ENCODE data around the gene ASF1B. TPM values are rescaled to one million over a fixed set of nuclear protein-coding genes. Genes with fewer than 3 reads are reported as not detected.
A peak's percentile ranks its signal among the peaks of the same experiment; 100 is the strongest.
"Not testable (repeated sequence)": the region's sequence is repeated elsewhere in the genome, so short reads cannot be mapped to it uniquely, and the experiment has no call there.

ASF1B gene
- 16.4 and 38.8 TPM in 2 replicates for total RNA-seq (ENCODE audit: low replicate concordance)

DNA sequence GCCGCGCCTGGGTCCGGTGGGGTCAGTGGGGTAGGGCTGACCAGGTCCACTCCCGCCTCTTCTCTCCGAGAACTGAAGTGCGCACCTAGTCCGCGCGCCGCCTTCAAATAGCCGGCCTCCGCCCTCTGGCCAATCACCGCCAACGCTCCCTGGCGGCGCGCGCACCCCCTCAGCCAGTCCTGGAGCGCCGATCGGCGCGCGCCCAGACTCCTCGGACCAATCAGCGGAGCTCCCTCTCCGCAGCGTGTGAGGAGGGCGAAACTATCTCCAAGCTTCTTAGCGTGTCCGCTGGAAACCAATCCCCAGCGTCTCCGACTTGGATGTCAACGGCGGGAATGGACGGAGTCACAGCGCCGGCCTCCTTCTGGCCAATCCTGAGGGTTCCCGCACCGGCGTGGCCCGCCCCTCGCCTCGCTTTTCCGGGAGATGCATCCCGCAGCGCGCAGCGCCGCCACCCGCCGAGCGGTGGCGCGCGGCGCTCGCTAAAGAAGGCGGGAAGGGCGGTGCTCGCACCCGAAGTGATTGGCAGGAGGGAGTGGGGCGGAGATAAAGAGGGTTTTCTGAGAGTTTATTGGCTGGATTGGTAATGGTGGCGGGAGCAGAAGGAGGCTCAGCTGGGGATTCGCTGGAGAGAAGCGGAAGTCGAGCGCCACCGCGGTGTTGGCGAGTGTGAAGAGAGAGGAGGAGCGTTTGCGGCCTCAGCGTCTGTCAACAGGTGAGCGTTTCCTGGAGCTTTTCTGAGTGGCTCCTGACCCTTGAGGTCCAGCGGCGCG, at the start of gene ASF1B:
Gene ASF1B (minus strand): TSS at position 81 of the 773 bp plus-strand sequence. CDS start 133 bp downstream, outside the sequence.
- Histone ChIP-seq H3K27ac (peak within 1 kb of the TSS; percentile 62), H3K4me2 (peak within 1 kb of the TSS; percentile 90), H3K27me3 (no peaks in the 10 kb centered on the region), H4K20me1 (ENCODE audit: low read depth) (peaks cover 26% of the 10 kb centered on the region), H3K4me1 (peaks cover 22% of the 10 kb centered on the region), H3K36me3 (no peaks in the 10 kb centered on the region), H3K9ac (peak within 1 kb of the TSS; percentile 28), H3K4me3 (peak within 1 kb of the TSS; percentile 75), H2AFZ (replicated peaks) (peak within 1 kb of the TSS; percentile 55), H3F3A (ENCODE audit: low read depth) (peaks cover 42% of the 10 kb centered on the region), H3K9me3 (ENCODE audit: low read depth) (no peaks in the 10 kb centered on the region), H3K79me2 (ENCODE audit: low read depth) (peaks cover 40% of the 10 kb centered on the region)
- H3K4me3 Mint-ChIP-seq = peak within 1 kb of the TSS; percentile 94
- TF ChIP-seq, protein P1, sequence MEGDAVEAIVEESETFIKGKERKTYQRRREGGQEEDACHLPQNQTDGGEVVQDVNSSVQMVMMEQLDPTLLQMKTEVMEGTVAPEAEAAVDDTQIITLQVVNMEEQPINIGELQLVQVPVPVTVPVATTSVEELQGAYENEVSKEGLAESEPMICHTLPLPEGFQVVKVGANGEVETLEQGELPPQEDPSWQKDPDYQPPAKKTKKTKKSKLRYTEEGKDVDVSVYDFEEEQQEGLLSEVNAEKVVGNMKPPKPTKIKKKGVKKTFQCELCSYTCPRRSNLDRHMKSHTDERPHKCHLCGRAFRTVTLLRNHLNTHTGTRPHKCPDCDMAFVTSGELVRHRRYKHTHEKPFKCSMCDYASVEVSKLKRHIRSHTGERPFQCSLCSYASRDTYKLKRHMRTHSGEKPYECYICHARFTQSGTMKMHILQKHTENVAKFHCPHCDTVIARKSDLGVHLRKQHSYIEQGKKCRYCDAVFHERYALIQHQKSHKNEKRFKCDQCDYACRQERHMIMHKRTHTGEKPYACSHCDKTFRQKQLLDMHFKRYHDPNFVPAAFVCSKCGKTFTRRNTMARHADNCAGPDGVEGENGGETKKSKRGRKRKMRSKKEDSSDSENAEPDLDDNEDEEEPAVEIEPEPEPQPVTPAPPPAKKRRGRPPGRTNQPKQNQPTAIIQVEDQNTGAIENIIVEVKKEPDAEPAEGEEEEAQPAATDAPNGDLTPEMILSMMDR (IDR thresholded peaks at IDR 0.05) = peak; percentile 63
- TF ChIP-seq EZH2phosphoT487 (IDR thresholded peaks at IDR 0.05) = no peak
- H3K27me3 Mint-ChIP-seq (ENCODE audit: insufficient read depth, low read depth) = peaks cover 5% of the 10 kb centered on the region
- H3K4me1 Mint-ChIP-seq = peaks cover 37% of the 10 kb centered on the region
- no peaks in the 10 kb centered on the region for H3K9me3 Mint-ChIP-seq
- peak; percentile 100 for DNase-seq (ENCODE audit: low spot score)
- H3K36me3 Mint-ChIP-seq = peaks cover 7% of the 10 kb centered on the region
- H3K27ac Mint-ChIP-seq = peak within 1 kb of the TSS; percentile 95

DNA sequence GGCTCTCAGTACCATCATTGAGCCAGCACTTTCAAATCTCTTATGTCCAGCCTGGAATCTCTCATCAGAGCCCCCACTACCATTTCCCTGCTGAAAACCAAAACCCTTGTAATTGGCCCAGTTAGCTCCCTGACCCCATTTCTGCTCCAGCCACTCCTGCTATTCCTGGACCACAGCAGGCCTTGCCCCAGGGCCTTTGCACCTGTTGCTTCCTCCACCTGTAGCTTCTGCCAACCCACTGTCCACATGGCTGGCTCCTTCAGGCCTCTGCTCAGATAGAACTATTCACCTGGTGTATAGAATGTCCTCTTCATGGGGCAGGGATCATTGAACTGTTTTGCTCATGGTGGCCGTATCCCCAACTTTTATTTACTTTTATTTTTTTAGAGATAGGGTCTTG, 49.3 kb upstream of the ASF1B start:
- H3K9me3 ChIP-seq (ENCODE audit: low read depth); H3K4me3 ChIP-seq; H3K36me3 ChIP-seq; DNase-seq (ENCODE audit: low spot score); H3K27ac ChIP-seq; H3K9ac ChIP-seq; H3F3A ChIP-seq (ENCODE audit: low read depth); H3K4me1 ChIP-seq; H3K36me3 Mint-ChIP-seq; H3K27me3 Mint-ChIP-seq (ENCODE audit: insufficient read depth, low read depth); H3K27me3 ChIP-seq; H3K27ac Mint-ChIP-seq; H2AFZ ChIP-seq (replicated peaks); H3K4me2 ChIP-seq; H3K9me3 Mint-ChIP-seq: not testable (repeated sequence)
- Mint-ChIP-seq H3K4me3 (peak overlapping the region; percentile 66), H3K4me1 (peaks cover 29% of the 10 kb centered on the region)
- Histone ChIP-seq H3K79me2 (ENCODE audit: low read depth) (peaks cover 80% of the 10 kb centered on the region), H4K20me1 (ENCODE audit: low read depth) (peaks cover 86% of the 10 kb centered on the region)

DNA sequence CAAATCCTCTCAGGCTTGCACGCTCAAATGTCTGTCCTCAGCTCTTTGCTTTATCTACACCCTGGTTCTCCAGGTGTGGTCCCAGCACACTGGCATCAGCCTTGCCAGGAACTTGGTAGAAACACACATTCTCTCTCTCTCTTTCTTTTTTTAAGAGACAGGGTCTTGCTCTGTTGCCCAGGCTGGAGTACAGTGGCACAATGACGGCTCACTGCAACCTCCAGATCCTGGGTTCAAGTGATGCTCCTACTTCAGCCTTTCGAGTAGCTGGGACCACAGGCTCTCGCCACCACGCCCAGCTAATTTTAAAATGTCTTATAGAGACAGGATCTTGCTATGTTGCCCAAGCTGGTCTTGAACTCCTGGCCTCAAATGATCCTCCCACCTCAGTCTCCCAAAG, 48.8 kb upstream of the ASF1B start:
- Histone ChIP-seq H3K36me3 (no peaks in the 10 kb centered on the region), H3K9ac (no peak overlapping the region), H2AFZ (replicated peaks) (no peak overlapping the region), H3K9me3 (ENCODE audit: low read depth) (no peaks in the 10 kb centered on the region), H3K4me2 (no peak overlapping the region), H4K20me1 (ENCODE audit: low read depth) (peaks cover 85% of the 10 kb centered on the region), H3K27ac (no peak overlapping the region), H3F3A (ENCODE audit: low read depth) (no peaks in the 10 kb centered on the region), H3K27me3 (no peaks in the 10 kb centered on the region), H3K4me3 (no peak overlapping the region), H3K4me1 (no peaks in the 10 kb centered on the region), H3K79me2 (ENCODE audit: low read depth) (peaks cover 75% of the 10 kb centered on the region)
- Mint-ChIP-seq H3K27me3 (ENCODE audit: insufficient read depth, low read depth) (peaks cover 4% of the 10 kb centered on the region), H3K4me3 (no peak overlapping the region), H3K36me3 (no peaks in the 10 kb centered on the region), H3K27ac (no peak overlapping the region), H3K9me3 (no peaks in the 10 kb centered on the region), H3K4me1 (peaks cover 29% of the 10 kb centered on the region)
- TF ChIP-seq EZH2phosphoT487 (IDR thresholded peaks at IDR 0.05) = no peak
- no peak for TF ChIP-seq EZH2 (IDR thresholded peaks at IDR 0.05)
- TF ChIP-seq, protein P1 (IDR thresholded peaks at IDR 0.05) = no peak
- no peak for DNase-seq (ENCODE audit: low spot score)

DNA sequence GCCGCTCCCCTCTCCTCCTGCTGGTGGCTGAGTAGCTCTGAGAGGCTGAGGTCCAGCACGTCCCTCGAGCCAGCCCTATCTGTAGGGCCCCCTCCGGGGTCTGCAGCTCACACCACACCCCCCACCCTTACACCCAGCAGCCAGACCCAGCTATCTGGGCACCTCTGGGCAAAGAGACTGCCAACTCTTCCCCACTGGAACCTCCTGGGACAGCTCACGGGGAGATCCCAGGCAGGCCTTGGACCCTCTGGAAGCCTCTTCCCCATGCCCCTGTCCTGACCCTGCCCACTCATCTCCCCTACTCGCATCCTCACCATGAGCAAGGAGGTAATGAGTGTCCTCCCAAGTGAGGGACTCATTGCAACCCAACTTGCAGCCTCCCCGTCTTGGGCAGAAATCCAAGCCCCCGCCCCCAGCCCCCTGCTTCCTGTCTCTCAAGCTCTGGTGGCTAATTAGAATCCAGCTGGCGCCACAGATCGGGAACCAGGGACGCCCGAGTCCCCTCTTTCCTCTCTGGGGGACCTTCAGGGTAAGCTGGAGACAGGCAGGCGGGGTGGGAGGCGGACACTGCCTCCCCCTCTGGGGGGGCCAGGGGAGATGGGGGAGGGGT, 47.5 kb upstream of the ASF1B start:
- Histone ChIP-seq H2AFZ (replicated peaks) (no peak overlapping the region), H3F3A (ENCODE audit: low read depth) (no peaks in the 10 kb centered on the region)
- DNase-seq (ENCODE audit: low spot score) = no peak

More for the DNA sequence above, 47.5 kb upstream of the ASF1B start:
- H3K79me2 ChIP-seq (ENCODE audit: low read depth) = peaks cover 62% of the 10 kb centered on the region
- no peaks in the 10 kb centered on the region for H3K9me3 ChIP-seq (ENCODE audit: low read depth)
- Mint-ChIP-seq H3K4me3 (no peak overlapping the region), H3K27ac (no peak overlapping the region), H3K36me3 (no peaks in the 10 kb centered on the region), H3K27me3 (ENCODE audit: insufficient read depth, low read depth) (peaks cover 4% of the 10 kb centered on the region), H3K9me3 (no peaks in the 10 kb centered on the region), H3K4me1 (peaks cover 29% of the 10 kb centered on the region)
- H3K36me3 ChIP-seq = no peaks in the 10 kb centered on the region
- H3K4me2 ChIP-seq = no peak overlapping the region
- TF ChIP-seq, protein P1 (IDR thresholded peaks at IDR 0.05) = no peak
- no peak for TF ChIP-seq EZH2phosphoT487 (IDR thresholded peaks at IDR 0.05)
- TF ChIP-seq EZH2 (IDR thresholded peaks at IDR 0.05) = no peak
- peaks cover 83% of the 10 kb centered on the region for H4K20me1 ChIP-seq (ENCODE audit: low read depth)
- no peaks in the 10 kb centered on the region for H3K4me1 ChIP-seq
- H3K9ac ChIP-seq = no peak overlapping the region
- no peak overlapping the region for H3K27ac ChIP-seq
- no peak overlapping the region for H3K4me3 ChIP-seq
- H3K27me3 ChIP-seq = no peaks in the 10 kb centered on the region
